GM21390 (cell line): ENCODE results near the gene CTSZ.
A peak's percentile ranks its signal among the peaks of the same experiment; 100 is the strongest.

Experiments
- ATAC-seq: cut with Tn5 transposase; IDR thresholded peaks from one replicate; pipeline ENCODE4 v1.9.1; 2021; ENCODE audit not compliant: unreplicated experiment

Gene CTSZ

DNA sequence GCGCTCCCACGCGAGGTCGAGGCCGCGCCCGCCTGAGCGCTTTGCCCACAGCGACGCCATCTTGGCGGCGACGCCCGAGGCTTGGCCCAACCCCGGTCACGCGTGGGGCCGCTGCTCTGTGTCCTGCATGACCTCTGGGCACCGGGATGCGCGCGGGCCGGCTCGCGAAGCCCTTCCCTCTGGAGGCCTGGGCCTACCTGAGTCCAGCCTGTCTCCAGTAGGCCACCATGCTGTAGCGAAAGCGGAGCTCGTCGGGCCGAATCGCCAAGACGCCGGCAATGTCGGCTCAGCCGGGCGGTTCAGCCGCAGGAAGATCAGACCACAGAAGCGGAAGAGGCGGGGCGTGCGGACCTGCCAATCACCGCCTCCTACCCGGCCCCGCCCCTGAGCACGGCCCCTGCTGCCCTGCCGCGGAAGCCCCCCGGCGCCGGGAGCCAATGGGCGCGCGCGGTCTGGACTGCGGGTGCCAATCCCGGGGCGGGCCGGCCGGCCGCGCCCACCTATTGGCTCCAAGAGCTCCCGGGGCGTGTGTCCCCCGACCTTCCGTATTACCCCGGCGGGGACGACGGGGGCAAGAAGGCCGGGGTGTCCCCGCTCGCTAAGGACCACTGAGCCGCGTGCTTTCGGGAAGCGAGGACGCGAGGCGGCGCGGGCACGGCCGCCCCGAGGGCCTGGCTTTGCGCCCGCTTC, 25.1 kb upstream of the CTSZ start, which contains the start of gene ATP5F1E:
Gene ATP5F1E (minus strand): TSS at position 313 of the 690 bp plus-strand sequence. CDS start 84 bp downstream, at position 229.
- ATAC-seq: peak; percentile 95

DNA sequence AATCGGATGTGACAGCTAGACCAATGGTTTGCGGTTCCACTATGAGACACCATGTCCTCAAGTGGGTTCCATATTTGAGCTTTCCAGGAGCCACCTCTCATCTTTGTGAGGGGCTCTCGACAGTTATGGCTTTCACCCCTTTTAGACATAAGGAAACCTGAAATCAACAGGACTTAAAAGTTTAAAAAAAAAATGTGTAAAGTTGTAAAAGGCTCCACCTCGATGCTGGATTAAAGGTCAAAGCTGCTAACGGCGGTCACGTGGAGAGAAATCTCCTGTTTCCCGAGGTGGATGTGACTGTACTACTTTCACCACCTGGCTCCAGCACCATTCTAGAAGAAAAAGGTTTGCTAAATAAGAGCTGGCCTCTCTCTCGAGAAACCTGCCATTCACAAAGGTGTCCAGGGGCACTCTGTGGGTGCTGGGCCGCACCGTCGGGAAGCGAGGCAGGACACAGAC, 24.5 kb upstream of the CTSZ start:
- ATAC-seq: peak; percentile 2

DNA sequence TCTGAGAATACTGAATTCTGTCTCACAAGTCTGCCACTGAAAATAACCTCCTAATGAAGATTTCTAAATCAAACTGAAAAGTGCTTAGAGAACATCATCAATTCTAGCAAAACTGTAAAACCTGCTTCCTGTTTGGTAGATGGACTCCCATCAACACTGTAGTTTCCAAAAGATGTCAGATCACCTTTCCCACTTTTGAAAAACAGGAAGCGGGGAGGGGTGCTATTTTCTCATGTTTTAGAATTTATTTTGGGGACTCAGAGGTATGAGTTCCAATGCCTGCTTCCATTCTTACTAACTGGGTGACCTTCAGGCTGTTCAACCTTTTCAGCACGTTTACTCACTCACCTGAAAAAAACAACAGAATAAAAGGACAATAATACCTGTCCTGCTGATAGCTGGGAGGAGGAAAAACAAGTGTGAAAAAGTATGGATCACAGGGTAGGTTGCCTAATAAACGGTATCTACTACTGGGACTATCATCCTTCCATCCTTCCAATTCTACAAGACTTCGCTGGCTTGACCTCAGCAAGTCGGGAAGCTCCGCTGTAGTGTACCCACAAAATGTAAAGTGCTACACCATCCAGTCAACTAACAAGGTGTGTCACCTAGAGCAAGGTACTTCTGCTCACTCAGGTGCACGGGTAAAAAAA, 24.0 kb upstream of the CTSZ start:
- ATAC-seq: no peak

DNA sequence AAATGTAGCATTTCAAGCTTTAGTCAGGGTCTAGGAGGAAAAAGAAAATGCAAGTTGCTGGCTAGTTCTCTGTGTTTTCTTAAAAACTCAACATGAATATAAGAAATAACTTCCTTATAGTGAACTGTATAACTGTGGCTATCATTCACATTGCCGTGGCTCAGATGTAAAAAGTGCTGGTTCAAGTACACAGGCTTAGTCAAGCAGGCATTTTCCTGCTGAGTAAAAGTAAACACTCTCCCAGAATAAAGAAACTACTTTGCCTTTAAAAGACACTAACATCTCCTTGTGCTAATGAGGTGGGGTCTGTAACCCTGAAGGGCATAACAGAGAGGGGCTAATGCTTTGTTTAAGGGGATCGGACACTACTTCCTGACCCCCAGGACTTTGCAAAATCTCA, 21.8 kb upstream of the CTSZ start:
- ATAC-seq: no peak

DNA sequence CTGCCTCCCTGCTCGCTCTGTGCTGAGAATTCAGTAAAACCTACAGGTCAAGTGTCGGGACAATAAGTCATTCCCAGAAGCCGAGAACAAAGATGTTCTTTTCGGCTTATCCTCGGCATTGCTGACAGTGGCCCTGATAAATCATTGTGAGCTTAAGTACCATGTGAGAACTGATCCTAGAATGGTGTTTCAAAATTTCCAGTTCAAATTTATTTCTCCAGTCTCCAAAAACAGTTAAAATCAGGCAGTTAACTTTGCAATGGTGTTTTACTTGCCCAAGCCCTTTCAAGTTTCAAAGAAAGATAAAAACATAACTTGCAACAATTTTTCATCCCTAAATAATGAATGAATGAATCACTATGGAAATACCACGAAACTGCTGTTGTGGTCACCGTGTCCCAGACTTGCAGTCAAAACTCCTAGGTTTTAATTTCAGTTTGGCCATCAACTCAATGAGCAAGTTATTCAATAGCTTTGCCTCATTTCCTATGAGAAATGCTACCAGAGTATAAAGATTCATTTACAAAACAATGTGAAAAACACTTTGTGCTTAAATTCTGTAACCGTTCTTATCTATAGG, 20.8 kb upstream of the CTSZ start:
- no peak for ATAC-seq

DNA sequence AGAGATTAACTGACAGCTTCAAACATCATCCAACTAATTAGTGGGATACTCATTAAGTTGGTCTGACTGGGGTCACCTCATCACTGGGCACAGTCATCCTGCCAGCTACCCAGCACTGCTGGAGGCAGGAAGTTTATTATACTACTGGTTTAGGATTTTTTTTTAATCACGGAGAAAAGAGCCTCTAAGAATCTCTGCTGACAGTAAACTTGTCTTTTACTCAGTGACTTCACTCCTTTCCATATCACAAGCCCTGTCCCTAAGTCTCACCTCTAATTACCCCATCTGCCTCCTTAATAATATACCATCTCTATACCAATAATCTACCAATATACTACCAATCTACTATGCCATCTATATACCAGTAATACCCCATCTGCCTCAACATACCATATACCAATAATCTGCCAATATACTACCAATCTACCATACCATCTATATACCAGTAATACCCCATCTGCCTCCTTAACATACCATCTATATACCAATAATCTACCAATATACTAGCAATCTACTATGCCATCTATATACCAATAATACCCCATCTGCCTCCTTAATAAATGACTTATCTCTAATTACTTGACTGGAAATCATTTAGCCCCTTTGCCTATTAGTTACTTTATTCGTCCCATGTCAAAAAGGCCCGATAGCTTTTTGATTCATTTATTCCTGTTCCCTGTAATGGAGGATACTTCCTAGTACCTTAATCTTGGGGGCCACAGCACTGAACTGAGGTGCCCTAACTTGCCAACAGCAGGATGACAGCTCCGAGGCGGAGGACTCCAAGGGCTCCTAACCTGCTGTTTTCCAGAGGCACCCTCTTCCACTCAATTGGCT, 20.1 kb upstream of the CTSZ start:
- no peak for ATAC-seq

DNA sequence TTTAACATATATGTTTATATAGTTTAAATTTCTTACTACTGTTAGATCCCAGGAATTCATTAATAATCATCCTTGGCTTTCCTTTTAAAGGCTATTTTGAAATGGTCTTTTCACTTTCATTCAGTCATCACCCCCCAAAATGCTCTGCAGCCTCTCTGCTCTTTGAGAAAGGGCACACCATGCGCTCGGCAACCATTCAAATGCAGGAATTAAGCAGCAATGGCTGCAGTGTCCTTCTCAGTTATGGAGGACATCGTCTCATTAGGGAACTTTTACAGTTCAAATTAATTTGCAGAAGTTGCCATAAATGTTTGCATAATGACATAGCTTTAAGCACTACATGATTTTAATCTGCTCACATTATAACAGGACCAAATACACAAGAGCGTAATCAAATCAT, 18.5 kb upstream of the CTSZ start:
- no peak for ATAC-seq

DNA sequence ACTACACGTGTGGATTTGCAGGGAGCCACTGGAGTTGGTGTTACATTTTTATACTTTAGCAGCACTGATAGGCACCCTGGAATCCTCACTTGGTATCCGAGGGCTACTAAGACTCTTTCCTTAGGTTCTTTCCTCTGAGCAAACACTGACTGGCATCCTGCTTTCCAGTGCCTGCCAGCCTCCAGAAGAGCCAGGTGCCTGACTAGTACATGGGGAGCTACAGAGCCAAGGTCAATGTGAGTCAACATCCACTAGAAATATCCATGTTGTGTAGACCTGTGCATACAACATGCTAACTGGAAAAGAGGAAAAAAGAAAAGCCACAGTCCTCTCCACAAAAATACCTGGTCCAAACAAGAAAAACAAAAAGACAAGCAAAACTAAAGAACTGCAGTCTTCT, 18.0 kb upstream of the CTSZ start:
- ATAC-seq: no peak

DNA sequence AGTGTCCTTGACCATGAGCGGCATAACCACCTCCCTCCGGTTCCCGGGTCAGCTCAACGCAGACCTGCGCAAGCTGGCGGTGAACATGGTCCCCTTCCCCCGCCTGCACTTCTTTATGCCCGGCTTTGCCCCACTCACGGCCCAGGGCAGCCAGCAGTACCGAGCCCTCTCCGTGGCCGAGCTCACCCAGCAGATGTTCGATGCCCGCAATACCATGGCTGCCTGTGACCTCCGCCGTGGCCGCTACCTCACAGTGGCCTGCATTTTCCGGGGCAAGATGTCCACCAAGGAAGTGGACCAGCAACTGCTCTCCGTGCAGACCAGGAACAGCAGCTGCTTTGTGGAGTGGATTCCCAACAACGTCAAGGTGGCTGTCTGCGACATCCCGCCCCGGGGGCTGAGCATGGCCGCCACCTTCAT, 17.1 kb upstream of the CTSZ start:
- no peak for ATAC-seq

DNA sequence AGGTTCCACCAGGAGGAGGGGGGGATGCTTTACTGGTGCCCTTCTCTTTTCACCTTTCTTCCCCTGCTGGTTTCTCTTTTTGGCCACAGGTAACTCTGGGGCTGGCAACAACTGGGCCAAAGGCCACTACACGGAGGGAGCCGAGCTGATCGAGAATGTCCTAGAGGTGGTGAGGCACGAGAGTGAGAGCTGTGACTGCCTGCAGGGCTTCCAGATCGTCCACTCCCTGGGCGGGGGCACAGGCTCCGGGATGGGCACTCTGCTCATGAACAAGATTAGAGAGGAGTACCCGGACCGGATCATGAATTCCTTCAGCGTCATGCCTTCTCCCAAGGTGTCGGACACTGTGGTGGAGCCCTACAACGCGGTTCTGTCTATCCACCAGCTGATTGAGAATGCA, 16.6 kb upstream of the CTSZ start:
- no peak for ATAC-seq

DNA sequence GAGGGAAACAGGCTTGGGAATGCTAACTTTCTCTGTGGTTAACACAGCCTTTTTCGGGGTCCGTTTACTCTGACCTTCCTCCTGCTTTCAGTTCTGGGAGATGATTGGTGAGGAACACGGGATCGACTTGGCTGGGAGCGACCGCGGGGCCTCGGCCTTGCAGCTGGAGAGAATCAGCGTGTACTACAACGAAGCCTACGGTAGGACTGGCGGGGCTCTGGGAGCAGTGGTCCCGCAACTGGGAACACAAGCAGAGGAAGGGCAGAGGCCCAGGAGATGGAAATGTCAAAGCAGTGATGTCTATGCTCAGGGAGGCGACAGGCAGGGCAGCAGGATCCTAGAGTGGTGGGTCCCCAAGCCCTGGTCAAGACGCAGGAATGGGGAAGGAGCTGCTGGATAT, 15.7 kb upstream of the CTSZ start:
- ATAC-seq: no peak

DNA sequence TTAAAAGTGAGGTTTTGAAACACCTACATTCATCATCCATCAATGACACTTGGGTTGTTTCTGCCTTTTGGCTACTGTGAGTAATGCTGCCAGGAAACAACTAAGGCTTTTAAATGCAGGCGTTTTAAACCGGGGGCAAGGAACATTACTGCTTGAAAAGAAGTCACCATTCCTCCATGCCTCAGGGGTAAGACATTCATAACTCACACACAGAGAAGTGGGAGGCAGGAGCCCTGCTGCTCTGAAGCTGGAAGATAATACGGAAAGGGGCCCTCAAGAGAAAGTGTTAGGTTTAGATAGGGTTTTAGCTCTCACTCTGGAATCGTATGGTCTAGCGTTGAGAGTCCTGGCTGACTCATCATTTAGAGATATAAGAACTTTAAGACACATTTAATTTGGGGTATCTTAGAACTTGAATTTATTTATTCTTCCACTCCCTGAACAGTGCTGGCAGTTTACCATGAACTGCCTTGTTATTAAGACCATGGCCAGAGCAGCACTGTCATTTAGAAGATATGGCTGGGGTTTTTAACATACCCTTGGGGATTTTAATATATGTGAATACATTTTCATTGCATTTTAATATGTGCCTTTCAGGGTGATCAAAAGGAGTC, 14.0 kb upstream of the CTSZ start:
- ATAC-seq: no peak

DNA sequence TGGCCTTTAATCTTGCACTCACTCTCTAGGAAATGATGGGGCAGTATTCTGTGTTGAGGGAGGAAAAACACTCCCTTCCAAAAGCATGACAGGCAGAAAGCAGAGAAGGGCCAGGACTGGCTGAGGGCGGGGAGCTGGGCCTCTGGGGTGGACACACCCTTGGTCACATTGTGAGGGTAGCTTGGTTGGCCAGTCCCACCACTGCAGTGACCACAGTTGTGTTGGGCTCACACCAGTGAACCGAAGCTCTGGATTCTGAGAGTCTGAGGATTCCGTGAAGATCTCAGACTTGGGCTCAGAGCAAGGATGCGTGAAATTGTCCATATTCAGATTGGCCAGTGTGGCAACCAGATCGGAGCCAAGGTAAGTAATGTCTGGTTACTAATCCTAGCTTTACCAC, 12.2 kb upstream of the CTSZ start, which contains the start of gene TUBB1:
Gene TUBB1 (plus strand): TSS at position 213 of the 400 bp plus-strand sequence. CDS start 94 bp downstream, at position 307.
- no peak for ATAC-seq

DNA sequence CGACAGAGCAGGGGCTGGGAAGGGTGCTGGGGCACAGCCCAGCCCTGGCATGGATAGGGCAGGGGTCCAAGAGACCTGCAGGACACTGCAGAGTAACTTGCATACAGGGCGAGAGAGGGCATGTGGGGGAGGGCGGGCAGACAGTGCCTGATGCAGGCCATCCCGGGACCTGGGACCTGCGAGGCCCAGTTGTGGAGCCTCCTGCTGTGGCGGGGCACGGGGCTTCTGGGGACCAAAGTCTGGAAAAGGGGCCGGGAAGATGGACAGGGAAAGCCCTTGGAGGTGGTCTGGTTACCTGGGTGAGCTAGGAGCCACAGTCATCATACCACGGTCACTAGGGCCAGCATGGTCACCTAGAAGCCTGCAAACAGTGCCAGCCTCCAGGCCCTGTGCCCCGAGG, 11.8 kb upstream of the CTSZ start:
- no peak for ATAC-seq

DNA sequence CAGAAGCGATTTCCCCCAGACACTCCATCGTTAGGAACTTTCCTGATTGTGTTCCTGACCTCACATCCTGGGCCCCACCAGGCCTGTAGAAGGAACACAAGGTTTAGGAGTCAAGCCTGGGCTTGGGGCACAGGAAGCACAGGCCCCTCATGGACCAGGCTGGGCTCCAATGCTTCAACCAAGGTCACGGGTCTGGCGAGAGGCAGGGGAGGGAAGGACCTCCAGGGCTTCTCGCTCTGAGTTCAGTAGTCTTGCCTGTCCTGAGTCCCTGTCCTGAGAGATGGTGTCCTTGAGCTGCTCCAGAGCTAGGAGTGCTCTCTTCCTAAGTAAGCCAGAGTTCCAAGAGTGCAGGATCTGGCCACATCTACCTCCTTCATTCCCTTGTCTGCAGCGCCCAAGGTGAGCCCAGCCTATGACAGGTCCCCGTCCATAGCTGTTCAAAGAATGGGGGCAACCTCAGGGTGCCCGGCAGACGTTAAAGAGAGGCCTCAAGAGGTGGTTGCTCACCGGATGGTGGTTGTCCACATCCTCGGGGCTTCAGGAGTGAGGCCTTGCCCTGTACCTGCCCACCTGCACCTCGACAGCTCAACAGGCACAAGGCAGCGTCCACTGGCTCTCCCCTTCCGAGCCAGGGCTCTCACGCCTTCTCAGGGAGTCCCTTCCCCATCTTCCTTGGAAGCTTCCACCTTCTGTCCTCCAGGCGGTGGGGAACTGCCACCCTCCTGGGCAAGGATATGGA, 10.6 kb upstream of the CTSZ start:
- ATAC-seq: no peak

DNA sequence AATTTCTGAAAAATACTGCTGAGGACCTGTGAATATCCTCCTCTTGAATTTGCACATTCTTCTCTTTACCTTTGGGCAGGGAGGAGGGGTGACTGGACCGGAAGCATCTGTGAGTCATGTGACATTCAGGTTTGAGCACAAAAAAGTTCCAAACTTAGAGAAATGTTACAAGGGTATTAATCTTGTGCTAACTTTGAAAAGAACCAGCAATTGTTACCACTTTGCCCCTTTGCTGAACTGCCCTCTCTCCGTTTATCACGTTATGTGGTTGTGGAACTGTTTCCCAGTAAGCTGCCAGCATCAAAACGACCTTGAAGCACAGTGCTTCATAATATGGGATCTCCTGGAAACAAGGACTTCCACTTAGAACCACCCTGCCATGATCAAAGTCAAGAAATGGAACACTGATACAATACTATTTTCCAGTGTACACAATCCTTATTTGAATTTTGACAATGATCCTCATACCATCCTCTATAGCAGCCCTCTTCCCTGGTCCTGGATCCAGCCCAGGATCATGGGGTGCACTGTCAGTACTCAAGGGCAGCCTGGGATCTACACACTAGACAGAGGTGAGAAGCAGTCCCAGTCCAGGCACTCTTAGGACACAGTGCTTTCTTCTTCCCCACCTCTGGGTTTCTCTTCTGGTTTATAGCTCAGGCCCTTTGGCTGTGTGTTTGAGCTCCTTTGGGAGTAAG, 9.9 kb upstream of the CTSZ start:
- ATAC-seq: no peak

DNA sequence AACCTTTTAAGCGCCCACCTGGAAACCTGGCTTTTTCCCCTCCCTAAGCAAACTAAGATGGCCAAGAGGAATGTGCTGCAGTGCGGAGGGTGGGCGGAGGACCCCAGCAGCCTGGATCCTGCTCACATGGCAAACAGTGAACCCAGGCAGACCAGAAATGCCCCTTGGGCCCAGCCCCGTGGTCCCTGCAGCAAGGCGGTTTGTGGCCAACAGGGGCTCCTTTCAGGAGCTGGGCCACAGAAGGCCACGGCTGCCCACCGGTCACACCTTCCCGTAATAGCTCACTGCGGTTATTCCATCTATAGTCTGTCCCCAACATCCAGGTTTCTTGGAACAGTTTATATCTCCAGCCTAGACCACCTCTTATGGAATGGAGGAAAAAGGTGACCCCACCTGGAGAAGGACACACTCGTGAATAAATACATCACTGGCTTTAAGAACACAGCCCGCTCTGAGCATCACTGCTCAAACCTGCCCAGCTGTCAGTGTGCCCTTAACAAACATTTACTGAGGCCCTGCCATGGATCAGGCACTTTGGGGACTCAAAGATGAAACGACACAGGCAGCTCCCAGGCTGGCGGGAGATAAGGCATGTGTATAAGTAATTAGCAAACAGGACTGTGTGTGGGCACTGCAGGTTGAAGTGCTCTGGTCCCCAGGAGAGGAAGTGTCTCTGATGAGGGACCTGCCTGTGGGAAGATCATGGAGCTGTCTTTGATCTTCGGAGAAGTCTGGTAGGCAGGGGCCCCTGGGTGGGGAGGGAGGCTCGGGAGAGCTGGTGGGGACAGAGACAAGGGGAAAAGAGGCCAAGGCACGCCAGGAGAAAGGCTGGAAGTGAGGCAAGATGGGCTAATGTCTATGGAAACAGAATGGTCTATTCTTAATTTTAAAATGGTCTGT, 9.0 kb upstream of the CTSZ start:
- ATAC-seq: no peak

DNA sequence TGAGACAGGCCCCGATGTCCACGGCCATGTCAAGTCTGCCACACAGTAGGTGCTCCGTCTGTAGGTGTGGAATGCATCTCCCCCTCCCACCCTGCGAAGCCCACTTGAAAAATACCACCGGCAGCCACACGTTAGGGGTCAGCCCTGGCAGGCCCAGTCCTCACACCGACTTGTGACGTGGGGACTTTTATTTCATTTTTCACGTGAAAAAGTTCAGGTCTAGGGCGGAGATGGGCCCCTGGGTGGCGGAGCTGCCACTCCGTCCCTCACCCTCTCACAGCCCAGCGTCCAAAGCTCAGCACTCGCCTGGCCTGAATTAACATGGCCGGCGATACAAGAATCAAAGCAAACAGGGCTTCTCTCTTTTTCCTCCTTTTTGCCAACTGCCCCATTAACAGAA, 8.4 kb upstream of the CTSZ start:
- ATAC-seq: no peak
